Prostate gland (tissue), 2 donors: ENCODE results near the gene SACM1L. TPM values are rescaled to one million over a fixed set of nuclear protein-coding genes. Genes with fewer than 3 reads are reported as not detected.
"Not testable (repeated sequence)": the region's sequence is repeated elsewhere in the genome, so short reads cannot be mapped to it uniquely, and the experiment has no call there.

Experiments used
- DNase-seq: peaks from one replicate; pipeline ENCODE4 v3.0.0-alpha.2; 2019; ENCODE audit warnings: low spot score
- H3K27ac ChIP-seq, 2 donors: fragments of 200-600 bp; sonication (generic); 2 replicates each; pipeline ENCODE4 v1.5.1; 2017 to 2019
- H3K27me3 ChIP-seq: fragments of 200-600 bp; sonication (generic); replicated peaks from 2 replicates; pipeline ENCODE4 v1.5.1; 2019; ENCODE audit not compliant: insufficient read depth
- H3K36me3 ChIP-seq, 2 donors: fragments of 200-600 bp; sonication (generic); 1 replicate in 1 of 2; 2 replicates in 1 of 2; pipeline versions ENCODE4 v1.5.1 to v1.8.1; 2017 to 2019
- H3K4me1 ChIP-seq: fragments of 200-600 bp; sonication (generic); replicated peaks from 2 replicates; pipeline ENCODE4 v1.5.1; 2019
- H3K4me3 ChIP-seq, 2 donors: fragments of 200-600 bp; sonication (generic); 2 replicates each; pipeline ENCODE4 v1.5.1; 2017 to 2019
- H3K9me3 ChIP-seq: fragments of 200-600 bp; sonication (generic); 2 replicates; pipeline ENCODE4 v1.5.1; 2017
- POLR2A ChIP-seq: fragments of 450-650 bp; IDR thresholded peaks from one replicate; pipeline ENCODE4 v1.6.1; 2016; ENCODE audit warnings: antibody characterized with exemption, mild to moderate bottlenecking
- POLR2AphosphoS5 ChIP-seq: sonication (generic); formaldehyde crosslinking; IDR thresholded peaks from one replicate; pipeline ENCODE4 v1.6.1; 2017; ENCODE audit warnings: antibody characterized with exemption
- WGBS: methylation state at CpG from one replicate; pipeline ENCODE4 v1.1.5; 2018; 5-methylcytosine and 5-hydroxymethylcytosine counted together
- intact Hi-C: fragments of 100-400 bp; cut with DNase I; formaldehyde crosslinking; loops from one replicate; pipeline ENCODE4 v1.14.2; 2022
- total RNA-seq, 2 donors: library from RNA; depleted of rRNA; stranded (reverse); fragments of >200 nt; gene quantifications; one replicate each; pipeline ENCODE4 v1.1.0, GENCODE V29; 2016
- TF ChIP-seq, protein P1 (sequence below), 4 experiments: fragments of 200-600 bp in 2 of 4; fragments of 450-650 bp in 2 of 4; sonication (generic) in 2 of 4; IDR thresholded peaks; 1 replicate in 3 of 4; 2 replicates in 1 of 4; pipeline ENCODE4 v1.5.1; 2016 to 2019; ENCODE audit warnings: antibody characterized with exemption in 4 of 4, mild to moderate bottlenecking in 2 of 4, moderate library complexity in 2 of 4

Gene SACM1L
- total RNA-seq, 2 donors from 2014 or later = 56.6 to 62.8 TPM

DNA sequence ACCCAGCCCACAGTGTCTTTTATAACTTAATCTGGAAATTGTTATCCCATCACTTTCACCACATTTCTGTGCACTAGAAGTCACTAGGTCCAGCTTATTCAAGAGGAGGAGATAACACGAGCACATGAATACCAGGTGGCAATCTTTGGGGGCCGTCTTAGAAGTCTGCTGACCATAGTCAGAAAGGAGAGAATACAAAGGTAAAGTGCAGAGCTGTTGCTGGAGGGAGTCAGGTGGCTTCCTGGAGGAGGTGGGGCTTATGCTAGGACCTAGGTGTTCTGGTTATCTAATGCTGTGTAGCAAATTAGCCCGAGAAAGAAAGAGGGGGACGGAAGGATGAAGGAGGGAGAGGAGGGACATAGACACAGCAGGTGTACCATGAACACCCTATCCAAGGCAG is 60.7 kb downstream of the SACM1L start:
- H3K4me1 ChIP-seq = no peaks in the 10 kb centered on the region
- no peak overlapping the region for H3K4me3 ChIP-seq
- DNase-seq = no peak
- intact Hi-C loops = no loop called here
- no peaks in the 10 kb centered on the region for H3K9me3 ChIP-seq
- TF ChIP-seq POLR2A = no peak
- TF ChIP-seq POLR2AphosphoS5 = no peak
- TF ChIP-seq, protein P1, sequence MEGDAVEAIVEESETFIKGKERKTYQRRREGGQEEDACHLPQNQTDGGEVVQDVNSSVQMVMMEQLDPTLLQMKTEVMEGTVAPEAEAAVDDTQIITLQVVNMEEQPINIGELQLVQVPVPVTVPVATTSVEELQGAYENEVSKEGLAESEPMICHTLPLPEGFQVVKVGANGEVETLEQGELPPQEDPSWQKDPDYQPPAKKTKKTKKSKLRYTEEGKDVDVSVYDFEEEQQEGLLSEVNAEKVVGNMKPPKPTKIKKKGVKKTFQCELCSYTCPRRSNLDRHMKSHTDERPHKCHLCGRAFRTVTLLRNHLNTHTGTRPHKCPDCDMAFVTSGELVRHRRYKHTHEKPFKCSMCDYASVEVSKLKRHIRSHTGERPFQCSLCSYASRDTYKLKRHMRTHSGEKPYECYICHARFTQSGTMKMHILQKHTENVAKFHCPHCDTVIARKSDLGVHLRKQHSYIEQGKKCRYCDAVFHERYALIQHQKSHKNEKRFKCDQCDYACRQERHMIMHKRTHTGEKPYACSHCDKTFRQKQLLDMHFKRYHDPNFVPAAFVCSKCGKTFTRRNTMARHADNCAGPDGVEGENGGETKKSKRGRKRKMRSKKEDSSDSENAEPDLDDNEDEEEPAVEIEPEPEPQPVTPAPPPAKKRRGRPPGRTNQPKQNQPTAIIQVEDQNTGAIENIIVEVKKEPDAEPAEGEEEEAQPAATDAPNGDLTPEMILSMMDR (IDR thresholded peaks at IDR 0.05) = no peak
- no peaks in the 10 kb centered on the region for H3K27me3 ChIP-seq
- WGBS = 84% methylated on average over 4 of the region's 4 CpGs
- no peak overlapping the region for H3K27ac ChIP-seq
- no peaks in the 10 kb centered on the region for H3K36me3 ChIP-seq

DNA sequence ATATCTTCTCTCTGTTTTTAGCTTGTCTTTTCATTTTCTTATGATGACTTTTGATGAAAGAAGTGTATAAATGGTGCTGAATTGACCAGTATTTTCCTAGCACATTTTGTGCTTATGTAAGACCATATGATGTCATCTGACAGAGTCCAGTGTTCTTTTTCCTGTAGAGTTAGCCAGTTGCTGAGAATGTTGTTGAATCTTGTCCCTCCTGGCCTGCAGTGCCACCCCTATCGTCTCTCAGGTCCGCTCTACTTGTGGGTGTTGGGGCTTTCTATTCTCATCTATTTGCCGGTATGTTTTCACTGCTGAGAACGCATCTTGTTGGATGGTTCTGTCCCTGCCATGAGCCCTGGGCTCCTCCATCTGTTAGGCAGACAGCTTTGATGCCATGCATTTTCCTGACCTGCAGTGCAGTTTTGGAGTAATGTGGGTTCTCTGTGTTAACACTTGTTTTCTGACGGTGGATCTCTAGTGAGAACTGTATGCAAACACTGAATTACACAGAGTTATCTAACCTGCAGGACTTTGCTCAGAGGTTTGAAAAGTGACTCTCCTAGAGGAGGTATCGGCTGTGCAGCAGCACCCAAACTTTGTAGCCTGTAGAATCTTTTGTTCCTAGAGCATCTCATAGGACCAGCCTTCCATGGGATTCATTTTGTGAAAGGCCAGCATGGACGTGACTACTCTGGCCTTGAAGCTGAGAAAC is 62.5 kb downstream of the SACM1L start:
- H3K4me1 ChIP-seq = no peaks in the 10 kb centered on the region
- no peaks in the 10 kb centered on the region for H3K9me3 ChIP-seq
- TF ChIP-seq, protein P1 (IDR thresholded peaks at IDR 0.05) = no peak
- TF ChIP-seq POLR2AphosphoS5 (no peak), POLR2A (no peak)
- no peak overlapping the region for H3K4me3 ChIP-seq
- no peak overlapping the region for H3K27ac ChIP-seq
- 80% methylated on average over 7 of the region's 7 CpGs for WGBS
- H3K27me3 ChIP-seq = no peaks in the 10 kb centered on the region
- H3K36me3 ChIP-seq = no peaks in the 10 kb centered on the region
- no peak for DNase-seq
- intact Hi-C loops = no loop called here

DNA sequence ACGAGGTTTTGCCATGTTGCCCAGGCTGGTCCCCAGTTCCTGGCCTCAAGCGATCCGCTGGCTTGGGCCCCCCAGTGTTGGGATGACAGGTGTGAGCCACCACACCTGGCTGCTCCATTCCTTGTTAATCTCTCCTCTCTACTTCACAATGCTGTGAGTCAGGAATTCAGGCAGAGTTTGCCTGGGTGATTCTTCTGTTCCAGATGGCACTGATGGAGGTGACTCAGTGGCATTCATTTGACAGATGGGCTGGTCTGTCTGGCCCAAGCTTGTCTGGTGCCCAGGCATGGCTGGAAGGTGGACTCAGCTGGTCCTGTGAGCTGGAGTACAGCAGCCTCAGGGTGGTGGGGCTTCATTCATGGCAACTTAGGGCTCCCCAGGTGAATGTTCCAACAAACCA is 63.9 kb downstream of the SACM1L start:
- no peak for TF ChIP-seq POLR2A
- TF ChIP-seq, protein P1 (IDR thresholded peaks at IDR 0.05) = no peak
- TF ChIP-seq POLR2AphosphoS5 = no peak
- 94% methylated on average over 3 of the region's 3 CpGs for WGBS
- intact Hi-C loops = no loop called here

DNA sequence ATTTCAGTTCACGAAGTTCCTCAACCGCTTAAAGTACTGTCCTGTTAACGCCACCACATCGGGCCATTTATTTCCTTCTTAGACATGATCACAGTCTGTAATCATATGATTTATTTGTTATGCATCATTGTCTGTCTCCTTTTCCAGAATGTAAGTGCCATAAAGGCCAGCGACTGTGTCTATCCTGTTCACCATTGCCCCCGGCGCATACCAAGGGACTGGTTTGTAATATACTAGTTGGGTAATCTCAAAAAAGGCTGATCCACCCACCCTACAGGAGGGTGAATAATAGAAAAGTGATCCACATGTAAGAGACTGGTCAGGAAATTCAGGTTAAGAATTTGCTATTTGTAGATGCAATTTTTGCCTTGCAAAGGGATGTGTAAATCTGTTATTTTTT is 65.3 kb downstream of the SACM1L start:
- no peak for DNase-seq
- 95% methylated on average over 7 of the region's 7 CpGs for WGBS
- H3K4me1 ChIP-seq = no peaks in the 10 kb centered on the region
- TF ChIP-seq POLR2AphosphoS5 (no peak), POLR2A (no peak)
- TF ChIP-seq, protein P1 (IDR thresholded peaks at IDR 0.05) = no peak
- no peaks in the 10 kb centered on the region for H3K27me3 ChIP-seq
- no peak overlapping the region for H3K27ac ChIP-seq
- H3K9me3 ChIP-seq = no peaks in the 10 kb centered on the region
- no peaks in the 10 kb centered on the region for H3K36me3 ChIP-seq
- no peak overlapping the region for H3K4me3 ChIP-seq
- intact Hi-C loops = no loop called here

More for the DNA sequence above, 63.9 kb downstream of the SACM1L start:
- Histone ChIP-seq H3K27ac (no peak overlapping the region), H3K27me3 (no peaks in the 10 kb centered on the region), H3K9me3 (no peaks in the 10 kb centered on the region), H3K36me3 (no peaks in the 10 kb centered on the region), H3K4me3 (no peak overlapping the region), H3K4me1 (no peaks in the 10 kb centered on the region)
- no peak for DNase-seq

DNA sequence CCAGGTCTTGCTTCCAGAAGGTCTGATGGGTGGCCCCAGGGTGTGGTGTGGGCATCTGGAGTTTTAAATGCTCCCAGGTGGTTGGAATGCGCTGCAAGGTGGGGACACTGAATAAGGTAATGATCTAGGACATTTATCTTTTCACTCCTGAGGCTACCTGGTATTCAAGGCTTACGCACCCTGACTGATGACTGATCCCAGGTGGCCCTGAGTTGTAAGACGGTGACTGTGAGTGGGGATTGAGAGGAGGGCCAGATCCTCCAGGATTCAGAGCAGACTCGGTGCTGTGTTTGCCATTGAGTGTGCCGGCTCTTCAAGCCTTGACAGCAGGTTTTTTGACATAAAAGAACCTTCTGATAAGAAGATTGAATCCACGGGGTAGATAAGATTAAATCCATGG is 66.9 kb downstream of the SACM1L start:
- Histone ChIP-seq H3K27me3 (no peaks in the 10 kb centered on the region), H3K36me3 (no peaks in the 10 kb centered on the region), H3K4me1 (no peaks in the 10 kb centered on the region), H3K9me3 (no peaks in the 10 kb centered on the region), H3K4me3 (no peak overlapping the region), H3K27ac (no peak overlapping the region)
- intact Hi-C loops = no loop called here
- DNase-seq = no peak
- TF ChIP-seq POLR2A = no peak
- TF ChIP-seq POLR2AphosphoS5 = no peak
- TF ChIP-seq, protein P1 (IDR thresholded peaks at IDR 0.05) = no peak
- 85% methylated on average over 6 of the region's 6 CpGs for WGBS

DNA sequence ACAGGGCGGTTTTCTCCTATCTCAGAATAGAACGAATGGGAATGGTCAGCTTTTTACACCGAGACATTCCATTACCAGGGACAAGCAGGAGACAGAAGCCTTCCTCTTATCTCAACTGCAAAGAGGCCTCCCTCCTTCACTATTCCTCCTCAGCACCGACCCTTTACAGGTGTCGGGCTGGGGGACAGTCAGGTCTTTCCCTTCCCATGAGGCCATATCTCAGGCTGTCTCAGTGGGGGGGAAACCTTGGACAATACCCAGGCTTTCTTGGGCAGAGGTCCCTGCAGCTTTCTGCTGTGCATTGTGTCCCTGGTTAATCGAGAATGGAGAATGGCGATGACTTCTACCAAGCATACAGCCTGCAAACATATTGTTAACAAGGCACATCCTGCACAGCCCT is 67.9 kb downstream of the SACM1L start:
- H3K27ac ChIP-seq, DNase-seq, H3K4me1 ChIP-seq, intact Hi-C loops, H3K27me3 ChIP-seq, H3K9me3 ChIP-seq, H3K36me3 ChIP-seq, H3K4me3 ChIP-seq: not testable (repeated sequence)
- 55% methylated on average over 7 of the region's 7 CpGs for WGBS
